ENCODE measurements around the gene RNF146. TPM values are rescaled to one million over a fixed set of nuclear protein-coding genes. Genes with fewer than 3 reads are reported as not detected.

Gene RNF146
- total RNA-seq, 1 experiment from 2014 or later: 43.1 TPM

- in situ Hi-C loops (cut with HindIII; ENCODE audit: low pct_unique_long_range_greater_than_20kb, low sequenced_read_pairs) (no loop called here), intact Hi-C loops (cut with micrococcal nuclease; ENCODE audit: unreplicated experiment) (no loop called here)
- ATAC-seq (no peak), DNase-seq (ENCODE audit: low read depth, low spot score) (no peak)
- H3K4me1 ChIP-seq (ENCODE audit: control insufficient read depth, insufficient read depth, low read length): no peaks in the 10 kb centered on the region
- BruUV-seq (replicated peaks): no TSS peak
- no peak overlapping the region for H3K4me3 ChIP-seq (ENCODE audit: low read depth in 2 of 2, low read length in 2 of 2)
- H3K27me3 ChIP-seq (ENCODE audit: control insufficient read depth, insufficient read depth, low read length): no peaks in the 10 kb centered on the region
- H3K9me3 ChIP-seq (ENCODE audit: control insufficient read depth, insufficient read depth, low read depth, low read length): no peaks in the 10 kb centered on the region
- TF ChIP-seq REST (IDR thresholded peaks at IDR 0.05; ENCODE audit: insufficient read depth in 1 of 2, low read depth in 2 of 2, low read length in 1 of 2): no peak
- TF ChIP-seq TCF7L2 (IDR thresholded peaks at IDR 0.05; ENCODE audit: low read depth, low read length): no peak
- no peak for TF ChIP-seq CTCF (IDR thresholded peaks at IDR 0.05)
- TF ChIP-seq SIN3A (IDR thresholded peaks at IDR 0.05; ENCODE audit: borderline replicate concordance, insufficient read depth, low read depth, low read length): no peak
- no peak for TF ChIP-seq POLR2AphosphoS5 (IDR thresholded peaks at IDR 0.05; ENCODE audit: low read depth, low read length)
- peaks cover 38% of the 10 kb centered on the region for H3K36me3 ChIP-seq (ENCODE audit: control insufficient read depth, insufficient read depth, low read length)
- H3K27ac ChIP-seq (ENCODE audit: low read length): no peak overlapping the region
- ChIA-PET CTCF (no interaction called here), POLR2A (no interaction called here)
These were observed 50.9 kb downstream of the RNF146 start for GRCh38 chr6:127317388-127318128.

- intact Hi-C loops (cut with micrococcal nuclease; ENCODE audit: unreplicated experiment) (no loop called here), in situ Hi-C loops (cut with HindIII; ENCODE audit: low pct_unique_long_range_greater_than_20kb, low sequenced_read_pairs) (no loop called here)
- Histone ChIP-seq H3K4me3 (ENCODE audit: low read depth in 2 of 2, low read length in 2 of 2) (no peak overlapping the region), H3K36me3 (ENCODE audit: control insufficient read depth, insufficient read depth, low read length) (peaks cover 24% of the 10 kb centered on the region), H3K27ac (ENCODE audit: low read length) (no peak overlapping the region), H3K27me3 (ENCODE audit: control insufficient read depth, insufficient read depth, low read length) (no peaks in the 10 kb centered on the region), H3K9me3 (ENCODE audit: control insufficient read depth, insufficient read depth, low read depth, low read length) (no peaks in the 10 kb centered on the region), H3K4me1 (ENCODE audit: control insufficient read depth, insufficient read depth, low read length) (no peaks in the 10 kb centered on the region)
- ChIA-PET POLR2A (interaction anchor here (0.6 kb wide), 1 partner anchor 28 kb away, joined by 3 read pairs; no protein-coding TSS in a partner anchor), CTCF (no interaction called here)
- TF ChIP-seq CTCF (IDR thresholded peaks at IDR 0.05) (no peak), TCF7L2 (IDR thresholded peaks at IDR 0.05; ENCODE audit: low read depth, low read length) (no peak), REST (IDR thresholded peaks at IDR 0.05; ENCODE audit: insufficient read depth in 1 of 2, low read depth in 2 of 2, low read length in 1 of 2) (no peak), SIN3A (IDR thresholded peaks at IDR 0.05; ENCODE audit: borderline replicate concordance, insufficient read depth, low read depth, low read length) (no peak), POLR2AphosphoS5 (IDR thresholded peaks at IDR 0.05; ENCODE audit: low read depth, low read length) (no peak)
- DNase-seq (ENCODE audit: low read depth, low spot score): no peak
- ATAC-seq: no peak
- no TSS peak for BruUV-seq (replicated peaks)
These were observed 53.0 kb downstream of the RNF146 start for GRCh38 chr6:127319686-127320085.
